ENCODE data around the gene PRDM15. TPM values are rescaled to one million over a fixed set of nuclear protein-coding genes. Genes with fewer than 3 reads are reported as not detected.
A peak's percentile ranks its signal among the peaks of the same experiment; 100 is the strongest.

Gene PRDM15
- total RNA-seq, 4 donors from 2014 or later = 4.7 to 12.3 (median 7.3) TPM

DNA sequence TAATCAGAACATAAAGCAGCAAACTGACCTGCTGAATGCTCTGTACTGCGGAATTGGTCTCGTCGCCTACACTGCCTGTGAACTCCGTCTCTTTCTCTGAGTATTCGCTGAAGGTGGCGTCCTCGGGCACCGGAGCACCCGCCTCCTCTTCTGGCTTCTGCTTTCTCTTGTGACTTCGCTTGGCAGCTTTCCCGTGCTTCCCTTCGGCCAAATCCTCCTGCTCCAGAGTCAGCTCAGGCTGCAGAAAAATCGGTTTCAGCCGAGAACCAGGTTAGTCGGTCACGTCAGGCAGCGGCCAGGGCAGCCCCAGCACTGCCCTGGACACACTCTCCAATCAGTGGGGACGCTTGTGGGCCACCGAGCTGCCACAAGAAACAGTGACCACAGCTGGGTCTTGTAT lies 76.5 kb downstream of the PRDM15 start:
- no peaks in the 10 kb centered on the region for H3K9me3 ChIP-seq
- 79 to 81% methylated on average over 19 of the region's 19 CpGs for WGBS, 2 donors
- no peaks in the 10 kb centered on the region for H3K27me3 ChIP-seq
- TF ChIP-seq, protein P1, sequence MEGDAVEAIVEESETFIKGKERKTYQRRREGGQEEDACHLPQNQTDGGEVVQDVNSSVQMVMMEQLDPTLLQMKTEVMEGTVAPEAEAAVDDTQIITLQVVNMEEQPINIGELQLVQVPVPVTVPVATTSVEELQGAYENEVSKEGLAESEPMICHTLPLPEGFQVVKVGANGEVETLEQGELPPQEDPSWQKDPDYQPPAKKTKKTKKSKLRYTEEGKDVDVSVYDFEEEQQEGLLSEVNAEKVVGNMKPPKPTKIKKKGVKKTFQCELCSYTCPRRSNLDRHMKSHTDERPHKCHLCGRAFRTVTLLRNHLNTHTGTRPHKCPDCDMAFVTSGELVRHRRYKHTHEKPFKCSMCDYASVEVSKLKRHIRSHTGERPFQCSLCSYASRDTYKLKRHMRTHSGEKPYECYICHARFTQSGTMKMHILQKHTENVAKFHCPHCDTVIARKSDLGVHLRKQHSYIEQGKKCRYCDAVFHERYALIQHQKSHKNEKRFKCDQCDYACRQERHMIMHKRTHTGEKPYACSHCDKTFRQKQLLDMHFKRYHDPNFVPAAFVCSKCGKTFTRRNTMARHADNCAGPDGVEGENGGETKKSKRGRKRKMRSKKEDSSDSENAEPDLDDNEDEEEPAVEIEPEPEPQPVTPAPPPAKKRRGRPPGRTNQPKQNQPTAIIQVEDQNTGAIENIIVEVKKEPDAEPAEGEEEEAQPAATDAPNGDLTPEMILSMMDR (IDR thresholded peaks at IDR 0.05) = no peak
- no peak for TF ChIP-seq POLR2A (IDR thresholded peaks at IDR 0.05)
- no peak overlapping the region for H3K27ac ChIP-seq
- H3K4me1 ChIP-seq = no peaks in the 10 kb centered on the region
- no peak overlapping the region for H3K4me3 ChIP-seq (replicated peaks in 1 of 3)
- intact Hi-C loops (cut with DNase I) = no loop called here
- DNase-seq = peak; percentile 31 to 62
- peaks cover 0 to 3% of the 10 kb centered on the region in 2 donors for H3K36me3 ChIP-seq

DNA sequence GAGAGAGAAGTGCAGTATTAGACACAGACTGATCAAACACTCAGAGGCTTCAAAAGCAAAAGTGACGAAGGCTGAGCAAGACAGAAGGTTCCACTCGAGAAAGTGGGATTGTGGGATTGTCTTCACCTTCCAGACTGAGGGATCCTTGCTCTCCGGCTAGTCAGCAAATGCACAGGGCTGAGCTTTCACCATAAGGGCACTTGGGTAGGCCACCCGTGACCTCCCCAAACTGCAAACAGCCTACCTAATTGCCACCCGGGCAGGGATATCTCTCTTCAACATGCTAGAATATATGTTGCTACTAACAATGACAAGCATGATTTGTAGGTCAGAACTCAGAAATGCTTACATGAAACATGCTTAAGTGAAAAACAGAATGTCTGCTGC lies 77.0 kb downstream of the PRDM15 start:
- H3K27ac ChIP-seq = no peak overlapping the region
- intact Hi-C loops (cut with DNase I) = no loop called here
- H3K27me3 ChIP-seq = no peaks in the 10 kb centered on the region
- H3K9me3 ChIP-seq = no peaks in the 10 kb centered on the region
- WGBS, 2 donors = 84 to 86% methylated on average over 5 of the region's 5 CpGs
- H3K4me3 ChIP-seq (replicated peaks in 1 of 3) = no peak overlapping the region
- DNase-seq = no peak
- H3K36me3 ChIP-seq = peaks cover 0 to 3% of the 10 kb centered on the region in 2 donors
- TF ChIP-seq, protein P1 (IDR thresholded peaks at IDR 0.05) = no peak
- H3K4me1 ChIP-seq = no peaks in the 10 kb centered on the region

DNA sequence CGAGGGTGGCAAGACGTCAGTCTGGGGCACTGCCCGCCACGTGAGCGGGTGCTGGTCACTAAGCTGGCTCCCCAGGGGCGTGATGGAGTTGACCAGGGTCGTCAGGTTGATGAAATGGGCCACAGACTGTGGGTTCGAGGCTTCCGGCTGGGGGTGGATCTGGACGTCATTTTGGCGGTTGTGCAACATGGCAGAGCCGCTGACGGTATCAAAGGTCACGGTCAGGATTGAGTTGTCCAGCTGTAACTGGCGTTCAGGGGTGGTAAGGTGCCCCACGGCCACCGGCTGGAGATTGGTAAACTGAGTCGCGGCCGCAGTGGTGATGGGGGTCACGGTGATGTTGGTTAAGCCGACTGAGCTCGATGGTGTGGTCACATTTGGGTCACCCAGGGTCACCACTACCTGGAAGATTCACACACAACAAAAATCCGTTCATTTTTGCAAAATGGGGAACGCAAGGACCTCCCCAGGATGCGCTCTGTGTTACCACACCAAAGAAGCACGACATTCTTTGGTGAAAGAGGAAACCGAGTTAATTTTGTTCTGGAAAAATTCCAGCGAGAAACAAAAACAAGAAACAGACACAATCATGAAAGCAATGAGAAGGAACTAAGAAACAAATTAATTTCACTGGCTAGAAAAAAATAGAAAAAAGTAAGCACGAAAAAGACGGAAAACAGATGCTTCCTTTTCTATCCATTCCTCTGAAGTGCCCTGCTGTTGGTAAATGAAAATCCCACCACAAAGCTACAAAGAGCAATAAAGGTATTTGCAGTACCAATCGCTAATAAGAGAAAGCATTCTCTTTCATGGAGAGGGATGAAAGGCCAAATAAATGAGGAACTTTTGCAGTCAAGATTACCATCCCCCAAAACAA lies 77.6 kb downstream of the PRDM15 start:
- no peak for DNase-seq
- H3K27ac ChIP-seq = no peak overlapping the region

DNA sequence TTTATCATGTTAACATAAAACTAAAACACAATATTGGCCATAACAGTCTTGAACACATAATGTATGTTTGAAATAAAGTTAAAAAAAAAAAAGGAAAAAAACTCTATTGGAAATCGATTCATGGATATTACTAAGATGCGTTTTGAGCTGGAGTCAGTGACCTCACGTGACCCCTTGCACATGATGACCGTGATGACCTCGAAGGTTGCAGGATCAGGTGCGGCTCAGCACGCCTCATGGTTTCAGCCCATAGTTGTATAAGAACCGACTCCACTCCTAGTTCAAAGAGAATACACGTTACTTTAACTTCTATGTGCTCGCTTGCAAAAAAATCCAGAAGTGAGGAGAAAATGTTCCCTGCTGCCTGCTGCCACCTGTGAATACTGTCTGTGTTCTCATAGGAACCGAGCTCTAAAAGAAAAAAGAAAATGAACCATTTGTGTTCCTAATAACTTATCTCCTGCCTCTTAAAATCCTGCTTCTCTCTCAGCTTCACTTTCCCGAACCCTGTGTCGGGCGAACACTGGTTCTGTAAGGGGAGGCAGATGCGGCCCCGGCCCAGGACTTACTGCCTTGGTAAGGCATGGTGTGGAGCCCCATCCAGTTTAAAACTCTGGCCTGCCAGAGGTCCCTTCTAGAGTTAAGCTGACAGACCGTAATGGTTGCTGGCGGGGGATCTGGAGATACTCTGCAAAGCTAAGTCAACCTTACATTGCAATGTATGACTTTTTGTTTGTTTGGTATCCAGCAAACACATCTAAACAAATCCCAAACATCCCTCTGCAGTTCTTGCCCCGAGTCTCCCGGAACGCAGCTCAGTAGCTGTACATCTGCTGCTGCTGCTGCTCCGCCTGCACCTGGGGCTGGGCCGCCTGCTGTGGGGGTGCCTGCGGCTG lies 78.5 kb downstream of the PRDM15 start:
- TF ChIP-seq, protein P1 (IDR thresholded peaks at IDR 0.05) = no peak
- no peak for TF ChIP-seq POLR2A (IDR thresholded peaks at IDR 0.05)
- no peaks in the 10 kb centered on the region for H3K9me3 ChIP-seq
- intact Hi-C loops (cut with DNase I) = no loop called here
- 86 to 94% methylated on average over 24 of the region's 24 CpGs for WGBS, 2 donors
- H3K4me1 ChIP-seq = no peaks in the 10 kb centered on the region
- no peak overlapping the region for H3K4me3 ChIP-seq (replicated peaks in 1 of 3)
- no peak for DNase-seq
- no peaks in the 10 kb centered on the region for H3K27me3 ChIP-seq
- H3K27ac ChIP-seq = no peak overlapping the region
- H3K36me3 ChIP-seq = peaks cover 0 to 3% of the 10 kb centered on the region in 2 donors

More for the DNA sequence above, 77.6 kb downstream of the PRDM15 start:
- no peaks in the 10 kb centered on the region for H3K9me3 ChIP-seq
- WGBS, 2 donors = 91 to 92% methylated on average over 21 to 32 of the region's 32 CpGs
- no peak overlapping the region for H3K4me3 ChIP-seq (replicated peaks in 1 of 3)
- intact Hi-C loops (cut with DNase I) = no loop called here
- TF ChIP-seq POLR2A (IDR thresholded peaks at IDR 0.05) = no peak
- no peaks in the 10 kb centered on the region for H3K27me3 ChIP-seq
- no peaks in the 10 kb centered on the region for H3K4me1 ChIP-seq
- H3K36me3 ChIP-seq = peaks cover 0 to 3% of the 10 kb centered on the region in 2 donors

DNA sequence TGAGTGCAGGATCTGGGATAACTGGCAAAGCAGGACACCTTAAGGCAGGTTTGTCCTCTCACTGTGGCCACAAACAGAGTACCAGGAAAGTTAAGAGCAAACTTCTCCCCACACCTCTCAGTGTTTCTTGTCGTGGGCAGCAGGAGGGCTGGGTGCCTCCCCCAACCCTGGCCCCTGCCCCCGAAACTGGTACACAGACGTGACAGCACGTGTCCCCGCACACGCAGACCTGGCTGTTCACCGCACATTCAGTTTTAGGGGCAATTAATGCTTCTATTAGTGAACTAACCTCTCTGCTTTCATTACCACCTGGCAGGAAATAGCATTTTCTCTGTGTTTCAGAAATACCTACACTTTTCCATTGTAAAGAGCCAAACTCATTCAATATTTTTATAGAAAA lies 79.4 kb downstream of the PRDM15 start:
- no peak overlapping the region for H3K4me3 ChIP-seq (replicated peaks in 1 of 3)
- DNase-seq = no peak
- no peaks in the 10 kb centered on the region for H3K9me3 ChIP-seq
- no peaks in the 10 kb centered on the region for H3K27me3 ChIP-seq
- intact Hi-C loops (cut with DNase I) = no loop called here
- H3K4me1 ChIP-seq = no peaks in the 10 kb centered on the region
- 97 to 98% methylated on average over 6 to 7 of the region's 7 CpGs for WGBS, 2 donors
- H3K27ac ChIP-seq = no peak overlapping the region
- TF ChIP-seq, protein P1 (IDR thresholded peaks at IDR 0.05) = no peak
- TF ChIP-seq POLR2A (IDR thresholded peaks at IDR 0.05) = no peak
- H3K36me3 ChIP-seq = peaks cover 0 to 3% of the 10 kb centered on the region in 2 donors

All from thyroid gland (tissue), 4 donors.